ENCODE measurements around the gene PRH1. TPM values are rescaled to one million over a fixed set of nuclear protein-coding genes. Genes with fewer than 3 reads are reported as not detected.

PRH1 gene
- total RNA-seq, 2 experiments from 2014 or later = 4.8 to 7.4 TPM

Other genes starting within 250 kb of the PRH1 start
- not detected for gene STYK1, start 210.2 kb downstream of the PRH1 start, total RNA-seq
- 100 to 1,000 TPM; 192 to 219 TPM for gene YBX3, start 160.9 kb downstream of the PRH1 start, total RNA-seq
- gene TAS2R7, start 81.6 kb downstream of the PRH1 start, total RNA-seq = not detected
- not detected for gene TAS2R8, start 77.0 kb downstream of the PRH1 start, total RNA-seq
- not detected for gene TAS2R9, start 74.1 kb downstream of the PRH1 start, total RNA-seq
- not detected for gene TAS2R10, start 57.9 kb downstream of the PRH1 start, total RNA-seq
- not detected for gene PRR4, start 34.8 kb downstream of the PRH1 start, total RNA-seq
- gene TAS2R13, start 25.3 kb upstream of the PRH1 start, total RNA-seq = under 1 TPM in 1 of 2 experiments, not detected in 1; 0.17 TPM
- gene PRH2, start 45.0 kb upstream of the PRH1 start, total RNA-seq = not detected
- under 1 TPM; 0.36 to 0.49 TPM for gene TAS2R14, start 55.0 kb upstream of the PRH1 start, total RNA-seq
- gene TAS2R50, start 102.7 kb upstream of the PRH1 start, total RNA-seq = under 1 TPM in 1 of 2 experiments, not detected in 1; 0.36 TPM
- under 1 TPM; 0.54 to 0.60 TPM for gene TAS2R20, start 114.0 kb upstream of the PRH1 start, total RNA-seq
- gene TAS2R19, start 138.4 kb upstream of the PRH1 start, total RNA-seq = under 1 TPM; 0.77 to 0.98 TPM
- 1 to 10 TPM; 1.1 to 1.4 TPM for gene TAS2R31, start 147.2 kb upstream of the PRH1 start, total RNA-seq
- gene TAS2R46, start 178.0 kb upstream of the PRH1 start, total RNA-seq = under 1 TPM; 0.27 to 0.31 TPM
- under 1 TPM in 1 of 2 experiments, not detected in 1; 0.26 TPM for gene TAS2R43, start 208.1 kb upstream of the PRH1 start, total RNA-seq

Data from activated naive CD4-positive, alpha-beta T cell treated with anti-CD3 and anti-CD28 coated beads for 36 hours (primary cell).